Fibroblast of the aortic adventitia (primary cell): ENCODE data around the gene TCF7L1. TPM values are rescaled to one million over a fixed set of nuclear protein-coding genes. Genes with fewer than 3 reads are reported as not detected.
A peak's percentile ranks its signal among the peaks of the same experiment; 100 is the strongest.

ENCODE experiments used
- DNase-seq: peaks from one replicate; pipeline ENCODE4 v3.0.0-alpha.2; 2010; ENCODE audit warnings: low read depth
- H3K4me3 ChIP-seq: 2 replicates; pipeline ENCODE4 v1.5.1; 2011; ENCODE audit warnings: low read depth, mild to moderate bottlenecking, control low read depth, low read length, moderate library complexity
- total RNA-seq: library from RNA; depleted of rRNA; stranded (reverse); fragments of >200 nt; gene quantifications from 2 replicates; pipeline ENCODE4 v1.2.3, GENCODE V29; 2012; ENCODE audit warnings: low replicate concordance
- TF ChIP-seq, protein P1 (sequence below): IDR thresholded peaks from 2 replicates; pipeline ENCODE4 v1.5.1; 2011; ENCODE audit warnings: mild to moderate bottlenecking, low read length, control low read depth, inconsistent platforms; ENCODE audit not compliant: insufficient read depth

Gene TCF7L1
- total RNA-seq, 1 donor, result 3.7 TPM

DNA sequence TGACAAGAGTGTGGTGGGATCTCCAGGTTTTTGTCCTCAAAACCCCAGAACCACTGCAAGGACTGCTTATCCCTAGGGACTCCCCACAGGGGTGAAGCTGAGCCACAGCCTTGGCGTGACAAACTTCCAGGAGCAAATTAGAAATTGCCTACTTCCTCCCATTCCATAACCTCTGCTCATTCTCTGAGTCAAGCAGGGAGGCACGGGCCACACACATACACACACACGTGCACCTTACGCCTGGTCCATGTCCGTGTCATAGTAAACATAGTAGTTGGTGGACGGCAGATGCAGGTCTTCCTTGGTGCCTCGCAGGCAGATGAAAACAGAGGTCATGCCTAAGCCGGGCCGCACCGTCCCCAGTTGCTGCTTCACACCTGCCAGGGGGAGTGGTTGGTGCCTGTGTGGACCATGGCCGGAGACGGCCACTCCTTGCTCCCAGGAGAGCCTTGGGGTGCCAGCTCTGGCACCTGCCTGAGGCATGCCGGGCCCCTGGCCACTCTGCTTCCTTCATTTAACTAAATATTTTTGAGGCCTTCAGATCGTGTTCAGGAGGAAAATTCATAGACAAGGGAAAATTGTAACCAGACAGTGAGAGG lies 211.3 kb downstream of the TCF7L1 start:
- no peak overlapping the region for H3K4me3 ChIP-seq
- DNase-seq, result no peak
- TF ChIP-seq, protein P1, sequence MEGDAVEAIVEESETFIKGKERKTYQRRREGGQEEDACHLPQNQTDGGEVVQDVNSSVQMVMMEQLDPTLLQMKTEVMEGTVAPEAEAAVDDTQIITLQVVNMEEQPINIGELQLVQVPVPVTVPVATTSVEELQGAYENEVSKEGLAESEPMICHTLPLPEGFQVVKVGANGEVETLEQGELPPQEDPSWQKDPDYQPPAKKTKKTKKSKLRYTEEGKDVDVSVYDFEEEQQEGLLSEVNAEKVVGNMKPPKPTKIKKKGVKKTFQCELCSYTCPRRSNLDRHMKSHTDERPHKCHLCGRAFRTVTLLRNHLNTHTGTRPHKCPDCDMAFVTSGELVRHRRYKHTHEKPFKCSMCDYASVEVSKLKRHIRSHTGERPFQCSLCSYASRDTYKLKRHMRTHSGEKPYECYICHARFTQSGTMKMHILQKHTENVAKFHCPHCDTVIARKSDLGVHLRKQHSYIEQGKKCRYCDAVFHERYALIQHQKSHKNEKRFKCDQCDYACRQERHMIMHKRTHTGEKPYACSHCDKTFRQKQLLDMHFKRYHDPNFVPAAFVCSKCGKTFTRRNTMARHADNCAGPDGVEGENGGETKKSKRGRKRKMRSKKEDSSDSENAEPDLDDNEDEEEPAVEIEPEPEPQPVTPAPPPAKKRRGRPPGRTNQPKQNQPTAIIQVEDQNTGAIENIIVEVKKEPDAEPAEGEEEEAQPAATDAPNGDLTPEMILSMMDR, result no peak

DNA sequence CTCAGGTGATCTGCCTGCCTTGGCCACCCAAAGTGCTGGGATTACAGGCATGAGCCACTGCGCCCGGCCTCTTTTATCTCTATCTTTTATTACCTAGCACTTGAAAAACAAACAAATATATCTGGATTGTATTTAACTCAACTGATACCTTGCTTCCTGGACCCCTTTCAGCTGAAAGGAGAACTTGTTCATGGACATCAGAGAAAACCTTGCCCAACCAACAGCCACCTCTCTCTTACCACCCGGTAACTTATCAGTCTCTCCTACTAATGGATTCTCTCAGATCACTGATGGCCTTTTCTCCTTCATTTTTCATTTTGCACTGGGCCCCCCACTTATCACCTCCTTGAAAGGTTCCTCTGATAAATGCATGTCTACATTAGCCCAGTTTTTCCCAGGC lies 214.4 kb downstream of the TCF7L1 start:
- H3K4me3 ChIP-seq, result no peak overlapping the region
- DNase-seq, result no peak
- TF ChIP-seq, protein P1, result no peak

DNA sequence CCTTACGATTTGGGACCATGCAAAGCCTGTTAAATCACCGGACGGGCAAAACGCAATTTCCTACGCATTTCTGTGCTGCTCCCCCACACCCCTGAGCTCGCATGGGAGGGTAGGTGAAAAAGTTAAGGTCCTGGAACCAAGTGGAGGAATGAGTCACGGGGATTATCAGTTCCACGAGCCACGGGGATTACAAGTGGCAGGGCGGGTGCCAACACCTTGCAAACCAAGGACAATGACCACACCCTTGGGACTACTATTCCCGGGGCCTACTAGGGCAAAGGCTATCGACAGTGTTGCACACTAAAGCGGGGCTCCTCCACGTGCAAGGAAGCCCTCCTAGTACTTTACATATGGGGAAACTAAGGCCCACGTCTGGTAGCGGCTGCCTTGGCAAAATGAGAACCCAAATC lies 220.7 kb downstream of the TCF7L1 start:
- H3K4me3 ChIP-seq, result peak overlapping the region; percentile 85
- DNase-seq, result peak; percentile 60
- TF ChIP-seq, protein P1, result no peak

DNA sequence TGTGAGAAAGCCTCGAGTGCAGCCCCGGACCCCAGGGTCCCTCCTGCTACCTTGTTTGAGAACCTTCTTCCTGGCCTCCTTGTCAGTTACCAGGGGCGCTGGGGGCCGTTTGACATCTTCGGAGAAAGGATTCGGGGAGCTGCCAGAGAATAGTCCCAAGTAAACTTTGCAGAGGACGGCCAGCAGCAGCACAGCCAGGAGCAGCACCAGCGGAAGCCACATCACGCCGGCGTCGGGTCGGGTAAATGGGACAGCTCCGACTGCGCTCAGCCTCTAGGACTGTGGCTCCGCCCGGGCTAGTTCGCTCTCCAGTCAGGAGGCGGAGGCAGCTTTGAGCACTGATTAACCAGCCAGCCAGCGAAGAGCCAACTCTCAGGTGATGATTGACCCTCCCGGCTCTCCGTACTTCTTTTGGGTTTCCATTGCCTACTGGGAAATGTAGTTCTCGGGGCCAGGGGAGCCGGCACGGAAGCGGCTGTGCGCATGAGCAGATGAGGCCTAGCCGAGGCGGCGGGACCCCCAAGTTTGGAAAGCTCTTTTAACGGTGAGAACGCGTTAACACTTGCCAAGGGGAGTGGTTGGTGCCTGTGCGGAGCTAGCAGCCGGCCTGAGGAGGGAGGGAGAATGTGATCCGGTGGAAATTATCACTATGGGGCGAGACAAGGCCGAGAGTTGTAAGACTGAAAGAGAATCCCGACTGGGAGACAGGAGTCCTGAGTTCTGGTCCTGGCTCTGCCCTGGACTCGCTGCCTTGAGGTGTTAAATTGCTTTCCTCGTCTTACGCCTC lies 221.3 kb downstream of the TCF7L1 start, which contains the start of the genes ELMOD3 and RETSAT:
ELMOD3 (plus strand) TSS at position 484 of the 787 bp plus-strand sequence. CDS start 2,430 bp downstream, outside the sequence.
RETSAT (minus strand) TSS at position 243 of the 787 bp plus-strand sequence; CDS start at position 222, 21 bp downstream.
- H3K4me3 ChIP-seq, result peak within 1 kb of the TSS; percentile 99
- peak; percentile 100 for DNase-seq
- TF ChIP-seq, protein P1, result no peak

DNA sequence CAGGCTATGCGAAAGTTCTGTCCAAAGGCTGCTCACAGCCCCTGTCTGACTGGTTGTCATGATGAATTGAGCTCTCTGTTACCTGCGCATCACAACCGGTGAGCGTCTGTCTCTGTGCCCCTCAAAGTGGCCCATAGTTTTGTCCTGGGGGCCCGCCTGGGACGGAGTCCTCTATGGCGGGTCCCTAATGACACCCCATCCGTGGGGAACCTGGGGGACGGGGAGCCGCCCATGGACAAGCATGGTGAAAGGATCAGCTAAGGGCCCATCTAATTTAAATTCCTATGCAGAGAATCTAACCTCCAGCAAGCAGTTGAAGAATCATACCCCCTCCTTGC lies 221.8 kb downstream of the TCF7L1 start:
- TF ChIP-seq, protein P1, result no peak
- DNase-seq, result no peak
- H3K4me3 ChIP-seq, result peak overlapping the region; percentile 99

DNA sequence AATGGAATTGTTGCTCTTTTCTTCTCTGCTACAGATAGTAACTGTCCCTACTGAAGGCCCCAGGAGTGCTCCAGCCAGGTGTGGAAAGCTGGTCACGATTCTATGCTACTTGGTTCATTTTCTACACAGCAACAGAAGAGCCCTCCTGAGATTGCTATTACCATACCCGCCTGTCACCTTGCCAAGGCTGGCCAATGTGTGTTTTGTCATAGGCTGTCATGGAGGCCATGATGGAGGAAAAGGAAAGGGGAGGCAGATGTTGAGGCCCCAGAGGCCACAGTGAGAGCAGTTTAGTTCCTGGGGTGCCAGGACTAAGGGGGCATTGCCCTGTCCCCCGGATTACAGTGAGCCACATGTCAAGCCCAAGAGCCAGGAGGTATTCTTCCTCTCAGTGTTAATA lies 222.3 kb downstream of the TCF7L1 start:
- DNase-seq, result peak; percentile 19
- TF ChIP-seq, protein P1, result no peak
- peak overlapping the region; percentile 99 for H3K4me3 ChIP-seq
